ENCODE data around the gene NOTUM. TPM values are rescaled to one million over a fixed set of nuclear protein-coding genes. Genes with fewer than 3 reads are reported as not detected.

The NOTUM gene
- total and polyA plus RNA-seq, 9 donors: 2.8 to 7.6 (median 3.4) TPM

DNA sequence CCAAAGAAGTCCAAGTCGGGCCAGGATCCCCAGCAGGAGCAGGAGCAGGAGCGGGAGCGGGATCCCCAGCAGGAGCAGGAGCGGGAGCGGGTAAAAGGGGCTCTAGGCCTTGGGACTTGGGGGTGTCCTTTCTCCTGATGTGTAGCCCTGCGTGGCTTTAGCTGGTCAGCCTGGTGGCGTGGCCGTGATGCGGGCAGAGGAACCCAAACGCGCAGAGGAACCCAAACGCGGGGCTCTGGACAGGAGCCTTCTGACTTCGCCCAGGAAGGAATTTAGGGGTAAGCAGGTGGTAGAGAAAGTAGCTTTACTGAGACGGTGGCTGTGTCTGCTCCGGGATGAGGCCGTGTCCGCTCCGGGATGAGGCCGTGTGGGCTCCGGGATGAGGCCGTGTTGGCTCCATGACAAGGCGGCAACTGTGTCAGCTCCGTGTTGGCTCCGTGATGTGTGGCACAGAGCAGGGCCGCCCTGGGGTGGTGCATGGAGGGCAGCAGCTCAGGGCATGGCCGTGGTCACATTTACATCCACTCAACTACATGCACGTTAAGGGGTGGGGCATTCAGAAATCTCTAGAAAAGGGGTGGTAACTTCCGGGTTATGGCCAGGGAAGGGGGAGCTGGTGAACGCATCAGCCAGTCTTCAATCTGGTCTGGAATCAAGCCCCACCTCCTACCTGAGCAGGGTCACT lies 35.9 kb upstream of the NOTUM start:
- Histone ChIP-seq H3K4me3 (ENCODE audit: low read length) (no peak overlapping the region), H3K9me3 (replicated peaks; ENCODE audit: control insufficient read depth, low read depth, low read length) (no peaks in the 10 kb centered on the region), H3K27me3 (ENCODE audit: control insufficient read depth, insufficient read depth, low read length) (no peaks in the 10 kb centered on the region), H3K36me3 (ENCODE audit: control insufficient read depth, insufficient read depth, low read length) (peaks cover 21% of the 10 kb centered on the region), H3K4me1 (ENCODE audit: control insufficient read depth, insufficient read depth, low read length) (peaks cover 63% of the 10 kb centered on the region), H3K27ac (ENCODE audit: low read length) (no peak overlapping the region)
- no peak for DNase-seq
- 91% methylated on average over 23 of the region's 30 CpGs for WGBS (ENCODE audit: insufficient coverage)

DNA sequence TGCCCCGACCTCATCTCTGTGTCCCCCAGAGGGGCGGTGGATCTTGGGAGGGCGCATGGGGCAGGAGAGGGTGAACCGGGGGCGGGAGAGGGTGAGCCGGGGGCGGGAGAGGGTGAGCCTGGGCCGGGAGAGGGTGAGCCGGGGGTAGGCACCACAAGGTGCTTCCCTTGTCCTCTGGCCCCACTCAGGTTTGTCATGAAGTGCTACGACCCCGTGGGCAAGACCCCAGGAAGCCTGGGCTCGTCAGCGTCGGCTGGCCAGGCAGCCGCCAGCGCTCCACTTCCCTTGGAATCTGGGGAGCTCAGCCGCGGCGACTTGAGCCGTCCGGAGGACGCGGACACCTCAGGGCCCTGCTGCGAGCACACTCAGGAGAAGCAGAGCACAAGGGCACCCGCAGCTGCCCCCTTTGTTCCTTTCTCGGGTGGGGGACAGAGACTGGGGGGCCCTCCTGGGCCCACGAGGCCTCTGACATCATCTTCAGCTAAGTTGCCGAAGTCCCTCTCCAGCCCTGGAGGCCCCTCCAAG lies 35.3 kb upstream of the NOTUM start:
- H3K36me3 ChIP-seq (ENCODE audit: control insufficient read depth, insufficient read depth, low read length): peaks cover 21% of the 10 kb centered on the region
- DNase-seq: no peak
- 86% methylated on average over 20 of the region's 28 CpGs for WGBS (ENCODE audit: insufficient coverage)

GRCh38 chr17:81995463-81996231 lies 34.7 kb upstream of the NOTUM start:
- Histone ChIP-seq H3K36me3 (ENCODE audit: control insufficient read depth, insufficient read depth, low read length) (peaks cover 22% of the 10 kb centered on the region), H3K27ac (ENCODE audit: low read length) (no peak overlapping the region), H3K9me3 (replicated peaks; ENCODE audit: control insufficient read depth, low read depth, low read length) (no peaks in the 10 kb centered on the region), H3K27me3 (ENCODE audit: control insufficient read depth, insufficient read depth, low read length) (no peaks in the 10 kb centered on the region), H3K4me1 (ENCODE audit: control insufficient read depth, insufficient read depth, low read length) (peaks cover 63% of the 10 kb centered on the region), H3K4me3 (ENCODE audit: low read length) (no peak overlapping the region)
- DNase-seq: no peak
- 93% methylated on average over 29 of the region's 29 CpGs for WGBS (ENCODE audit: insufficient coverage)

More for the DNA sequence above, 35.3 kb upstream of the NOTUM start:
- H3K27me3 ChIP-seq (ENCODE audit: control insufficient read depth, insufficient read depth, low read length): no peaks in the 10 kb centered on the region
- H3K27ac ChIP-seq (ENCODE audit: low read length): no peak overlapping the region
- H3K4me1 ChIP-seq (ENCODE audit: control insufficient read depth, insufficient read depth, low read length): peaks cover 63% of the 10 kb centered on the region
- H3K4me3 ChIP-seq (ENCODE audit: low read length): no peak overlapping the region
- no peaks in the 10 kb centered on the region for H3K9me3 ChIP-seq (replicated peaks; ENCODE audit: control insufficient read depth, low read depth, low read length)

DNA sequence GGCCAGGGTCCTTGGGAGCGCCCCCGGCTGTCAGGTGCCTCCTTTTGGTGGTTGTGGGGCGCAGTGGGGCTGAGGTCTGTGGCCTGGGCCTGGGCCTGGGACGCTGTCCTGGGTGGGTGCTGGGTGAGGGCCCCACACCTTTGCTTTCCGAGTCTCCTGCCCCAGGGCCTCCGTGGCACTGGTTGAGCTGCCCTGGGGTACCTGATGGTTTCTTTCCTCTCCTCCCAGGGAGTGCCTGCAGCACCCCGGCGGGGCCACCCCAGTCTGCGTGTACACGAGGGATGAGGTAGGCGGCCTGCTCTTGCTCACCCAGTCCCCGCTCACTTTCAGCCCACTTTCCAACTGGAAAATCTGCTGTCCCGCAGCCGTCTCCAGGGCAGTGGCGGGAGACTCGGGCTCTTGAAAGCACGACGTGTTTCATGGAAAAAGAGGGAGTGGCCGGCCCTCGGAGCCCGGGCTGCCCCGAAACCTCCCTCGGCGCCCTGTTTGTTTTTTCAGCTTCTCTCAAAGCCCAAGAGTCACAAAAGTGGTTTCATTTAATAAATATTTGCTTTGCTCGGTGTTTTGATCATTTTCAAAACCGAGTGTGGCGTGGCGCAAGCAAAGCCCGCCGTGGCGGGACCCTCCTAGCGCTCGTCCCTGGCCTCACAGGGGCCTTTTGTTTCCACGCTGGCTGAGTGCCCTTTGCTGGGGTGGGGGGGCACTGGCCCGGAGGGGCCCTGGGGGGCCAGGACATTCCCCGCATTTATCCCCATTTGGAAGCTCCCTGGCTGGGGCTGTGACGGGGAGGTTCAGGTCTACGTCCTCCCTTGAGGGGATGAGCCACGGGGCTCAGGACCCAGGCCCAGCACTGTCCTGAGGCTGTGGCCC lies 33.8 kb upstream of the NOTUM start:
- H3K27me3 ChIP-seq (ENCODE audit: control insufficient read depth, insufficient read depth, low read length): no peaks in the 10 kb centered on the region
- DNase-seq: no peak
- H3K9me3 ChIP-seq (replicated peaks; ENCODE audit: control insufficient read depth, low read depth, low read length): no peaks in the 10 kb centered on the region
- H3K27ac ChIP-seq (ENCODE audit: low read length): no peak overlapping the region
- WGBS (ENCODE audit: insufficient coverage): 90% methylated on average over 23 of the region's 39 CpGs
- no peak overlapping the region for H3K4me3 ChIP-seq (ENCODE audit: low read length)
- peaks cover 28% of the 10 kb centered on the region for H3K36me3 ChIP-seq (ENCODE audit: control insufficient read depth, insufficient read depth, low read length)
- H3K4me1 ChIP-seq (ENCODE audit: control insufficient read depth, insufficient read depth, low read length): peaks cover 58% of the 10 kb centered on the region

DNA sequence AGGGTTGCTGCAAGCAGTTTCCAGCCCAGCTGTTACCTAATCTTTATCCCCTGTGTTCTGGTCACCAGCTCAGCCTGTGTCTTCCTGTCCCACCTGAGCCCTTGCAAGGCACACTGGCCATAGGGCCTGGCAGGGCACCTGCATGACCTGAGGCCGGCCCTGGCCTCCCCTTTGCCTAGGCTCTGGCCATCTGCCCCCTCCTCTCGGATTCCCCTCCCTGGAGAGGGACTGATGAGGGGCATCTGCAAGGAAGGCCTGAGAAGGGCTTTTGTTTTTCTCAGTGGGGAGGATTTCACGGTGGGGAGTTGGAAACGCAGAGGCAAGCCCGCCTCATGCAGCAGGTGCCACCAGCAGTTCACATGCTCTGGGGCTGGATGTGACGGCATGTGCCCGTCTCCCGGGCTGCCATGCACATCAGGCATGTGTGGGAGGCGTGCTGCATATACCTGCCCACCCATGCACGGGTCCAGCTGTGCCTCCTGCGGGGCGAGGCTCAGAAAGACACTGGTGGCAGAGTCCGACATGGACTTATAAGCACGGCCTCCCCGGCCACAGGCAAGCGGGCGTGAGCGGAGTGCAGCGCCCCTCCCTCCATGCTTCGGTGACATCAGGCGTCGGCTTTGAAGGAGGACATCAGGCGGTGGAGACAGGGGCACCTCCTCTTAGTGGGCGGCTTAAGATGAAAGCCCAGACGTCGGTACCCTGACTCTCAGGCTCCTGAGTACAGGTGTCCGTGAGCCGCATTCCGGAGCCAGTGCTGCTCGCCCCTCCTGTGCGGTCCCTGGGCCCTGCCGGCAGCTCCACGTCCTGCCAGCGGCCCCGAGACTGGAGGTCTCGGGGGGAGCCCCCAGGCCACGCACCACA lies 33.0 kb upstream of the NOTUM start:
- no peak for DNase-seq
- Histone ChIP-seq H3K9me3 (replicated peaks; ENCODE audit: control insufficient read depth, low read depth, low read length) (no peaks in the 10 kb centered on the region), H3K4me1 (ENCODE audit: control insufficient read depth, insufficient read depth, low read length) (peaks cover 56% of the 10 kb centered on the region), H3K27ac (ENCODE audit: low read length) (no peak overlapping the region), H3K36me3 (ENCODE audit: control insufficient read depth, insufficient read depth, low read length) (peaks cover 32% of the 10 kb centered on the region), H3K4me3 (ENCODE audit: low read length) (no peak overlapping the region), H3K27me3 (ENCODE audit: control insufficient read depth, insufficient read depth, low read length) (no peaks in the 10 kb centered on the region)
- WGBS (ENCODE audit: insufficient coverage): 87% methylated on average over 34 of the region's 37 CpGs

GRCh38 chr17:81992306-81993102 lies 31.5 kb upstream of the NOTUM start:
- Histone ChIP-seq H3K27ac (ENCODE audit: low read length) (peak overlapping the region; percentile 88), H3K36me3 (ENCODE audit: control insufficient read depth, insufficient read depth, low read length) (peaks cover 37% of the 10 kb centered on the region), H3K4me1 (ENCODE audit: control insufficient read depth, insufficient read depth, low read length) (peaks cover 52% of the 10 kb centered on the region), H3K4me3 (ENCODE audit: low read length) (no peak overlapping the region), H3K9me3 (replicated peaks; ENCODE audit: control insufficient read depth, low read depth, low read length) (no peaks in the 10 kb centered on the region), H3K27me3 (ENCODE audit: control insufficient read depth, insufficient read depth, low read length) (no peaks in the 10 kb centered on the region)
- 33% methylated on average over 27 of the region's 31 CpGs for WGBS (ENCODE audit: insufficient coverage)
- DNase-seq: peak; percentile 54

DNA sequence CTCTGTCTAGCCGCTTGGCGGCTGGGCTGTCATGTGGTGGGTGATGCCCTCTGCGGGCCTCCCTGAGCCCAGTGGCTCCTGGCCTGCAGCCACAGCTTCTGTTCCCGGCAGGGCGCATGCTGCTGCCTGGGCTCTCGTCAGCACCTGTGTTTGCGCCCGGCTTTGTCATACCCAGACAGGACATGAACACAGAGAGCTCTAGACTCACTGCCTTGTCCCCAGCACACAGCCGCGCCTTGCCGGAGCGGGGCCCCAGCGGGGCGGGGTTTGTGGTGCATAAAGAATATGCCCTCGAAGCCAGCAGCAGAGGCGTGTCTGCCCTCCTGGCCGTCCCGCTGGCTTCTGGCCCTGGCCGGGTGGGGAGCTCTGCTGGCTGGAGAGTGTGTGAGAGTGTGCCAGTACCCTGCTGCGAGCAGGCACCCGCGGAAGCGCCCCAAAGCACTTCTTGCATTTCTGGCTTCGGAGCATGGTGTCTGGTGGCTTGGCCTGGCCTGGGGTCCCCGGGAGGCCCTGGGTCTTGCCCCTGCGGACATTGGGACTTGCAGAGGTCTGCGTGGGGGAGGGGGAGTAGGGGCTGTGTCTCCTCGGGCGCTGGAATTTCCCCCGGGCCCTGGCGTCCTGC lies 30.8 kb upstream of the NOTUM start:
- Histone ChIP-seq H3K4me3 (ENCODE audit: low read length) (peak overlapping the region; percentile 13), H3K27me3 (ENCODE audit: control insufficient read depth, insufficient read depth, low read length) (no peaks in the 10 kb centered on the region), H3K27ac (ENCODE audit: low read length) (peak overlapping the region; percentile 88), H3K36me3 (ENCODE audit: control insufficient read depth, insufficient read depth, low read length) (peaks cover 43% of the 10 kb centered on the region), H3K9me3 (replicated peaks; ENCODE audit: control insufficient read depth, low read depth, low read length) (no peaks in the 10 kb centered on the region), H3K4me1 (ENCODE audit: control insufficient read depth, insufficient read depth, low read length) (peaks cover 52% of the 10 kb centered on the region)
- WGBS (ENCODE audit: insufficient coverage): 20% methylated on average over 18 of the region's 31 CpGs
- DNase-seq: peak; percentile 85

DNA sequence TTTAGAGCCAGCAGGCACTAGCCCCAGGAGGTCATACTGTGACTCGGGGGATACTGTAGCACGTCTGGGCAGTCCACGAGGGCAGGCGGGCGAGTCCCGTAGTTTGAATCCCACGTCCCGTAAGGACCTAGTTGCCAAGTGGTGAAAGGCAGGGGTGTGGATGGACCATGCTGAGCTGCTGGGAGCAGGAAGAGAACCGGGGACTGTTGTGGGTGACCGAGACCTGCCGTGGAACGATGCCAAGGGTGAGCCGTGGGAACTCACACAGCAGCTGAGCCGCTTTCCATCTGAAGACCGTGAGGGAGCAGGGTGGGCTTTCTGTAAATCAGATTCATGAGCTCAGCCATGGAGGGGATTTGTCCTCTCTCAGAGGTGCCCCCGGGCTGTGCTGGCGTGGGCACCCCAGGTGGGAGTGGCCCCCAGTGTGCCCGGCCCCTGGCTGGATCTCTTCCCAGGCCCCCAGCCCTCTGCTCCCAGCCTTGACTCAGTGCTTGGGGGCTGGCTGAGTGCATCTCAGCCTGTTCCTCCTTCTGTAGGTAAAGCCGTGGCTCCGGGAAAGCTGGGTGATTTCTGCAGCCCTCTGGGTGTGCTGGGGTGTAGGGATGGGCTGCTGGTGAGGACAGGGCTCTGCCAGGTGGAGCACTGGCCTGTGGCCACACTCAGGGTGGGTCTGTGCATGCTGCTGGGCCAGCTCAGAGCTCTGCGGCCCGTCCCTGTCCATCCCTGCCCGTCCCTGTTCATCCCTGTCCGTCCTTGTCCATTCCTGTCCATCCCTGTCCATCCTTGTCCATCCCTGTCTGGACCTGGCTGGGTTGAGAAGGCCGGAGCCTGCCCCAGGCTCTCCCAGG lies 30.1 kb upstream of the NOTUM start:
- H3K4me3 ChIP-seq (ENCODE audit: low read length): no peak overlapping the region
- 86% methylated on average over 20 of the region's 25 CpGs for WGBS (ENCODE audit: insufficient coverage)
- H3K27me3 ChIP-seq (ENCODE audit: control insufficient read depth, insufficient read depth, low read length): no peaks in the 10 kb centered on the region
- DNase-seq: no peak
- H3K4me1 ChIP-seq (ENCODE audit: control insufficient read depth, insufficient read depth, low read length): peaks cover 52% of the 10 kb centered on the region
- H3K36me3 ChIP-seq (ENCODE audit: control insufficient read depth, insufficient read depth, low read length): peaks cover 43% of the 10 kb centered on the region
- peak overlapping the region; percentile 88 for H3K27ac ChIP-seq (ENCODE audit: low read length)
- no peaks in the 10 kb centered on the region for H3K9me3 ChIP-seq (replicated peaks; ENCODE audit: control insufficient read depth, low read depth, low read length)

Data from muscle of leg (tissue), 11 donors.